Amygdala (tissue), 56 donors: ENCODE data around the gene SPDYE18.
A peak's percentile ranks its signal among the peaks of the same experiment; 100 is the strongest.
"Not testable (repeated sequence)": the region's sequence is repeated elsewhere in the genome, so short reads cannot be mapped to it uniquely, and the experiment has no call there.

Source experiments
- DNase-seq, 56 donors: peaks; one replicate each; lab custom pipeline; 2025; lab: John Stamatoyannopoulos, UW

The SPDYE18 gene, protein sequence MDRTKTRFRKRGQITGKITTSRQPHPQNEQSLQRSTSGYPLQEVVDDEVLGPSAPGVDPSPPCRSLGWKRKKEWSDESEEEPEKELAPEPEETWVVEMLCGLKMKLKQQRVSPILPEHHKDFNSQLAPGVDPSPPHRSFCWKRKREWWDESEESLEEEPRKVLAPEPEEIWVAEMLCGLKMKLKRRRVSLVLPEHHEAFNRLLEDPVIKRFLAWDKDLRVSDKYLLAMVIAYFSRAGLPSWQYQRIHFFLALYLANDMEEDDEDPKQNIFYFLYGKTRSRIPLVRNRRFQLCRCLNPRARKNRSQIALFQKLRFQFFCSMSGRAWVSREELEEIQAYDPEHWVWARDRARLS

DNA sequence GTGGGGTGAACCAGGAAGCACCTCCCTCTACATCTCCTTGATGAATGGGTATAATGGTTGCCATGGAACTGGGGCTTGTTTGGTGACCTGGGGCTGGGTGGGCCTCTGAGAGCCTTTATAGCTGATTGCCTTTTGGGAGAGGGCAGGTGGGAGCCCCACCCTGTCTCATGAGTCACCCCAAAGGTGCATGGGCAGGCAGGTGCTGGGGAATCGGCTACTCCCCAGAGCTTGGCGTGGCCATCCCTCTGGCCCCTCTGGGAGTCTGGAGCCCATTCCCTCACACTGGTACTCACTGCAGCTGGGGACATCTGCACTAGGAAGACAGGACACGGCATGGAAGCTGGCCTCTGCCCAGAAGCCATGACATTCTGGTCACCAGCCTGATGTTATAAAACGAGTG is at the start of gene SPDYE18:
Gene SPDYE18, minus strand, starts transcription at position 2 of the 400 bp plus-strand sequence. CDS start 2,046 bp downstream, outside the sequence.
- not testable (repeated sequence) for DNase-seq

- not testable (repeated sequence) for DNase-seq
Observed at GRCh38 chr7:77108362-77108761, 46.0 kb upstream of the SPDYE18 start.

DNA sequence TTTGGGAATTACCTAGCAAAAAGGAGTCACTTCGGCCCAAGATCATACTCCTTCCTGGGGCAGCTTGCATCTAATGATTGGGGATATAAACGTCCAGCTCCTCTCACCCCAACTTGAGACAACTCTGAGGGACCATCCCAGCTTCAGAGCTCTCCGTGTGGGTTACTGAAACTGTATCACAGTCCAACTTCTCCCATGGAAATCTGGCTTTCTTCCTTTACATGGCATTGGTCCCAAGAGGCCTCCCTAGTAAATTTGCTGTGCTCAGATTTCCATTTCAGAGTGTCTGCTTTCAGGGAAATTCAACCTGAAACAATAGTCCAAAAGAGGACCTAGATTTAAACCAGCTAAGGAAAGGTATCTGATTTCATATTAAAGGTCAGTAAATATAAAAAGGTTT is 45.3 kb upstream of the SPDYE18 start:
- DNase-seq, result not testable (repeated sequence)

GRCh38 chr7:77105904-77106303 is 43.5 kb upstream of the SPDYE18 start:
- not testable (repeated sequence) for DNase-seq

DNA sequence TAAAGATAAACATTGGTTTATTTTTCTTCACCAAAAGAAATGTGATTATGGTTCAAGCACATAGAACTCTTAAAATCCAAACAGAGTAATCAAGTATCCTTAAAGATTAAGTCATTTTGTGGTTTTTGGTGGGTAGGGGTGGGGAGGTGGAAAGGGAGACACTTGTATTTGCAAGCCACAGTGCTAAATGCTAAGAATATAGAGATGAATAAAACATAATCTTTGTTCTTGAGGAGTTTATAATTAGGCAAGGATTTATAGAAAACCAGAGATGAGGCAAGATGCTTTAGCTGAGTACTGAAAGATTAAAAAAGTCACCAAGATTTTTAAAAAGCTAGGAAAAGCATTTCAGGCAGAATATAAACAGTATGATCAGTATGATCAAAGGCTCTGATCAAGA is 40.3 kb upstream of the SPDYE18 start:
- not testable (repeated sequence) for DNase-seq

GRCh38 chr7:77101187-77101586 is 38.8 kb upstream of the SPDYE18 start:
- DNase-seq, result not testable (repeated sequence)

DNA sequence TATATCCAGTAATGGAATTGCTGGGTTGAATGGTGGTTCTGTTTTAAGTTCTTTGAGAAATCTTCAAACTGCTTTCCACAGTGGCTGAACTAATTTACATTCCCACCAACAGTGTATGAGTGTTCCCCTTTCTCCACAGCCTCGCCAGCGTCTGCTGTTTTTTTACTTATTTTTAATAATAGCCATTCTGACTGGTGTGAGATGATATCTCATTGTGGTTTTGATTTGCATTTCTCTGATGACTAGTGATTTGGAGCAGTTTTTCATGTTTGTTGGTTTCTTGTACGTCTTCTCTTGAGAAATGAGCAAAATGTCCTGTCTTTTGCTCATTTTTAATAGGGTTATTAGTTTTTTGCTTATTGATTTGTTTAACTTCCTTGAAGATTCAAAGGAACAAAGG is 38.1 kb upstream of the SPDYE18 start:
- DNase-seq, result not testable (repeated sequence)

GRCh38 chr7:77092301-77092700 is 29.9 kb upstream of the SPDYE18 start:
- not testable (repeated sequence) for DNase-seq

DNA sequence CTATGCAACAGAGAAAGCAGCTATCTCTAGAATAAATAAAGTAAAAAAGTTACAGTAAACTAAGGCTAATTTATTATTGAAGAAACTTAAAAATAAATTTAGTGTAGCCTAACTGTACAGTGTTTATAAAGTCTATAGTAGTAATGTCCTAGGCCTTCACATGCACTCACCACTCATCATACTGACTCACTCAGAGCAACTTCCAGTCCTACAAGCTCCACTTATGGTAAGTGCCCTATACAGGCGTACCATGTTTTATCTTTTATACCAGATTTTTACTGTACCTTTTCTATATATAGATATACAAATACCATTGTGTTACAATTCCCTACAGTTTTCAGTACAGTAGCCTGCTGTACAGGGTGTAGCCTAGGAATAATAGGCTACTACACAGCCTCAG is 19.8 kb upstream of the SPDYE18 start:
- not testable (repeated sequence) for DNase-seq

DNA sequence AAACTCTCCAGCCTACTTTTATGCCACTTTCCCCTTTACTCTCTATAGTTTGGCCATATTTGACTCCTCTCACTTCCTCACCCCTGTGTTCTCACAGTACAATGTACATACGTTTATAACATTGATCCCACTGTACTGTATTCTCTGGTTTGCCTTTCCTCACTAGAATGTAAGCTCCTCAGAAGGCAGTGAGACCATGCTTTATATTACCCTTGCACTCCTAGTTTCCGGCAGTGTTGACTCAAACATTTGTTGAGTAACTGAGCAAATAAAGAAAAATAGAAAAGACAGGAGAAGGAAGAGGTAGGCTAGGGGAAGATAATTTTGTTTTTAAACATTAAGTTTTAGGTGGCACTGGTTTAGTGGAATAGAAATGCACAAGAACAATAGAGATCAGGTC is 17.9 kb upstream of the SPDYE18 start:
- DNase-seq, result not testable (repeated sequence)

GRCh38 chr7:77079624-77080023 is 17.3 kb upstream of the SPDYE18 start:
- not testable (repeated sequence) for DNase-seq

GRCh38 chr7:77079112-77079511 is 16.8 kb upstream of the SPDYE18 start:
- not testable (repeated sequence) for DNase-seq

GRCh38 chr7:77077060-77077459 is 14.7 kb upstream of the SPDYE18 start:
- DNase-seq, result not testable (repeated sequence)

- not testable (repeated sequence) for DNase-seq
Observed at GRCh38 chr7:77074786-77075396, 12.5 kb upstream of the SPDYE18 start.

GRCh38 chr7:77071108-77071507 is 8.8 kb upstream of the SPDYE18 start:
- DNase-seq, result not testable (repeated sequence)

DNA sequence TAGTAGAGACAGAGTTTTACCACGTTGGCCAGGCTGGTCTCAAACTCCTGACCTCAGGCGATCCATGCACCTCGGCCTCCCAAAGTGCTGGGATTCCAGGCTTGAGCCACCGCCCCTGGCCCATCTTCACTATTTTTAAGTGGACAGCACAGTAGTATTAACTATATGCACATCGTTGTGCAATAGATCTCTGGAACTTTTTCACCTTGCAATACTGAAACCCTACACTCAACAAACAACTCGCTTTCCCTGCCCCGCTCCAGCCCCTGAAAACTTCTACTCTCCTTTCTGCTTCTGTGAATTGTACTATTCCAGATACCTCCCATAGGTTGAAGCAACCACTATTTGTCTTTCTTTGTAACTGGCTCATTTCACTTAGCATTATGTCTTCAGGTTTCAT is 3.5 kb upstream of the SPDYE18 start:
- DNase-seq, result not testable (repeated sequence)

- DNase-seq, result not testable (repeated sequence)
Observed at GRCh38 chr7:77063732-77064131, 1.4 kb upstream of the SPDYE18 start.

DNA sequence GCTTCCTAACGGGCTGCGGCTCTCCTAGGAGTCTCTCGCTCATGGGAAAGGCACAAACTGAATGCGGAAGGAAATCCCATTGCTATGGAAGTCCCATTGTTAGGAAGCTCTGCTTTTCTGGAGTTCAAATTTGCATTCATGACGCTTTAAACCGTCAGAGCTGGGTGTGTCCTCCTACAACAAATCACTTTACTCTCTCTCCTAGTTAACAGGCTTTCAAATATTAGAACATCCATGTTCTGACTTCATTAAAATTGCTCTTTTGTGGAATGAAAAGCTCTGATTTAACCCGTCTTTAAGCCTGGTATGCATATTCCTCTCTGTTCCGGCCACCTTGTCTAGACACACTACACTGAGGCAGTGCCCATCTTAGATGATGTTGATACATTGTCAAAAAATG is 30.1 kb downstream of the SPDYE18 start, which contains the start of gene SPDYE17:
Gene SPDYE17, minus strand, starts transcription at position 101 of the 400 bp plus-strand sequence. CDS start 1,791 bp downstream, outside the sequence.
- DNase-seq, result not testable (repeated sequence)

DNA sequence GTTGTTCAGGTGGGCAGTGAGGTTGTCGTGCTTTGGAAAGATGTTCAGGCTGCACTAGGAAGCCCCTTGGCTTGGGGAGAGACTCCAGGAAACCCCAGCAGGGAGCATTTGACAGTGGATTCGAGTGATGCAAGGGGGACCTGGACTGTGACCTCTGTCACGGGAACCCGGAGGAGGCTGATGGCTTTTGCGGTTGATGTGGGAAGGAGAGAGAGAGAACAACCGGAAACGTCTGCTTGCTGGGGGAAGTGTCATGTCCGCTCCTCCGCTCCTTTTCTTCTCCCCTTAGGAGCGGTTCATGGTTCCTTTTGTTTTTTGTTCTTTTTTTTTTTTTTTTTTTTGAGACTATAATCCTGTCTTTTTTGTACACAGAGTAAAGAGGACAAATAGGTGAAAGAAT is 36.0 kb downstream of the SPDYE18 start:
- DNase-seq, result not testable (repeated sequence)

- not testable (repeated sequence) for DNase-seq
Observed at GRCh38 chr7:77010074-77010680, 52.2 kb downstream of the SPDYE18 start.

- DNase-seq, result peak in 2 of 56 donors; percentile 11 to 12
Observed at GRCh38 chr7:77008000-77008399, 54.4 kb downstream of the SPDYE18 start.
